Inflammatory macrophage treated with lipopolysaccharide for 4 hours (primary cell): ENCODE measurements around the gene KCNE4.
A peak's percentile ranks its signal among the peaks of the same experiment; 100 is the strongest.

Experiments
- DNase-seq: peaks from one replicate; pipeline ENCODE4 v3.0.0-alpha.2; 2020

Gene KCNE4

GRCh38 chr2:223041527-223042109, 10.4 kb upstream of the KCNE4 start:
- peak; percentile 58 for DNase-seq

DNA sequence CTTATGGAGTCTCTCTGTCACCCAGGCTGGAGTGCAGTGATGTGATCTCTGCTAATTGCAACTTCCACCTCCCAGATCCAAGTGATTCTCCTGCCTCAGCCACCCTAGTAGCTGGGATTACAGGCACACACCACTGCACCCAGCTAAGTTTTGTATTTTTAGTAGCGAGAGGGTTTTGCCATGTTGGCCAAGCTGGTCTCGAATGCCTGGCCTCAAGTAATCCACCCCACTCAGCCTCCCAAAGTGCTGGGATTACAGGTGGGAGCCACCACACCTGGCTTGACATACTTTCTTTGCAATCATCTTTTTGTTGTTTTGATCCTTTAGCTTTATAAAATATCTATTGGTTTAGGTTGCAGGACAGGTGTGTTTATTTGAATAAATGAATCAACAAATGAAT, 9.7 kb upstream of the KCNE4 start:
- no peak for DNase-seq

DNA sequence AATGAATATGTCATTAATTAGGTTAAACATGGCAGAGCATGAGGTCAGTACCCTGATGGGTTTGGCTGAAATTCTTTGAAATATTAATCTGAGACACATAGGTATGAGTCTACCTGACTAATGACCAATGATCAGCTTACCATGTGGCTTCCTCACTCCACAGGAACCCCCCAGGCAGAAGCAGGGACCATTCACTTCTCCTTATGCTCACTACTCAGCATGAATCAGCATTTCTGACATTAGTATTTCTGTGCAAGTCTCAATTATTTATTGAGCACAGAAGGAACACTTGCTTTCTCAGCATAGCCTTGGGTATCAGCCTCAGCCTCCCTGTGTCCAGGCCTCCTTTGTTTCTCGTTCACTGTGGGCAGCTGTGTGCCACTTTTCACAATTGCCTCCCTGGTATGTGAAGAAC, 9.3 kb upstream of the KCNE4 start:
- DNase-seq: peak; percentile 32

- DNase-seq: peak; percentile 42
Observed at GRCh38 chr2:223043164-223043941, 8.6 kb upstream of the KCNE4 start.

GRCh38 chr2:223044092-223044836, 7.7 kb upstream of the KCNE4 start:
- no peak for DNase-seq

DNA sequence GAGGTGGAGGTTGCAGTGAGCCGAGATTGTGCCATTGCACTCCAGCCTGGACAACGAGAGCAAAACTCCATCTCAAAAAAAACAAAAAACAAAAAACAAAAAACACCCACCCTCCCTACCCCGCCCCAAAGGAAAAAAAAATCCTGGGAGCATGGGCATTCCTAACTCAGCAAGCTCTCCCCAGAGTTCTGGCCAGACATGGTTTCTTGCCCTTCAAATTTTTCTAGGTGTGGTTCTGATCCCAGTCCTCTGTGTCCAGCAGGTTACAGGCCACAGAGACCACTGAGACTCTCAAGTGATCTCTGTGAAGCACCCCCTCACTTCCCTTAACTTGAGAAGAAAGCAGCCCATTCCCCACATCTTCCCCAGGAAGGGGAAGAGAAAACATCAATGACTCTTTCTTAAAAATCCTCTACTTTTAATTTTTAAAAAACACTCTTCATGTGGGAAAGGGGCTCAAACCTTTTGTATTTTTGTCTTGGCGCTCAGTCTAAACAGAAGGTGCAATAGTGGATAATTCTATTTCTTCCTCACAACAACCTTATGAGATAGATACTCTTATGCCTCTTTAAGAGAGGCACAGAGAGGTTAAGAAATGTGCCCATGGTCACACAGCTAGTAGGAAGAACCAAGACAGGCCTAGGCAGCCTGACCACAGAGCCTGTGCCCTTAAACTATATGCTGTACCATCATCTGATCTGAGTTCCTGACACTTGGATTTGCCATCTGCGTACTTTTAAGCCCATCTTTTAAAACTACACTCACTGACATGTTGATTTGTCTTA, 6.9 kb upstream of the KCNE4 start:
- no peak for DNase-seq

DNA sequence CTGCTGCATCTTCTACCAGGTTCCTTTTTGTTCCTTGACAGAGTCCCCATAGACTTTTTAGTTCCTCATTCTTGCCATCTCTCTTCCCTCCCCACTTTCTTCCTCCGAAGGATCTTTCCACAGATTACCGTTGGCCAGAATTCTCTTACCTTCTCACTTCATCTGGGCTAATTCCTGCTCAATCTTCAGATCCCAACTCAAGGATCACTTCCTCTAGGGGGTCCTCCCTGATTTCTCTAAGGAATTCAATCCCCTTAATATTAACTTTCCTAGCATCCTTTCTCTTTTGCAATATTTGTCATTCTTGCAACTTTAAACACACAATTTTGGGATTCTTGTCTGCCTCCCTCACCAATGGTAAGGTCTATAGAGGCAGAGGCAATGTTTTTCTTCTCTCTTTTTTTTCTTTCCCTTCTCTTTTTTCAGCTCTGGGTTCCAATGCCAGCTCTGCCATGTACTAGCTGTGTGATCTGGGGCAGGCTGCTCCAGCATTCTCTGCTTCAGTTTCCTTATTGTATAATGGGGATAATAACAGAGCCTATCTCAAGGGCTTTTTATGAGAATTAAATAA, 5.4 kb upstream of the KCNE4 start:
- DNase-seq: no peak

DNA sequence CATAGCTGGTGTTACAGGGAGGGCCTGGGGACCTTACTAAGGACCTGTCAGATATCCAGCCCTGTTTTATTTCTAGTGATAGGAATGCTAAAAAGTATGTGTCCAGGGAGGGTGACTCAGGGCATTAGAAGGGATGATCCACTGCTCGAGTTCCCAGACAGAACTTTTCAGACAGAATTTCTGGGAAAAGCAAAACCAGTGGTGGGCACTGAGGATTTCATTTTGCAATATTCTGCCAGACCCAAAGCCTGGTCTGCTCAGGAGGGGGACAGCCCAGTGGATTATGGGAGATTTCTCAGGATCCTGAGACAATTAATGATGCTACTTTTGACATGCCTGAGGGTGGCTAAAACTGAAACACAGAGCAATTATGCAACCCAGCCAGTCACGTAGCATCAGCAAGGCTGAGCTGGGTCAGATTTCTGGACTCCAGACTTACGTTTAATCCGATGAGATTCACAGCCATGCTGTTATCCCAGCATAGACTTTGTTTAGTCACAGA, 4.7 kb upstream of the KCNE4 start:
- DNase-seq: no peak

DNA sequence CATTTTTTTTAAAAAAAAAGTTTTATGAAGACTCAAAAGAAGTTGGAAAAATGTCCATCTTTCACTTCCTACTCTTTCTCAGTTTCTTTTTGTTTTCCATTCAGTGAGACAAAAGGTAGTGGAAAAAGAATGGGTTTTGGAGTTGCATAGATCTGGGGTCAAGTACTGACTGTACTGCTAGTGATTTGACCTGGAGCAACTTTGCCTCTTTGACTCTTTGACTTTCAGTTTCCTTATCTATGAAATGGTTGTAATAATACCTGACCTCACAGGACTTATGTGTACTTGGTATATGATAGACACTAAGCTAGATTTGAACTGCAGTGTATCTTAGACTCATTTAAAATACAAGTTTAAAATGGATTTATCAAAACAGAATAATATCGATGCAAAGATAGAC, 3.5 kb upstream of the KCNE4 start:
- DNase-seq: no peak

DNA sequence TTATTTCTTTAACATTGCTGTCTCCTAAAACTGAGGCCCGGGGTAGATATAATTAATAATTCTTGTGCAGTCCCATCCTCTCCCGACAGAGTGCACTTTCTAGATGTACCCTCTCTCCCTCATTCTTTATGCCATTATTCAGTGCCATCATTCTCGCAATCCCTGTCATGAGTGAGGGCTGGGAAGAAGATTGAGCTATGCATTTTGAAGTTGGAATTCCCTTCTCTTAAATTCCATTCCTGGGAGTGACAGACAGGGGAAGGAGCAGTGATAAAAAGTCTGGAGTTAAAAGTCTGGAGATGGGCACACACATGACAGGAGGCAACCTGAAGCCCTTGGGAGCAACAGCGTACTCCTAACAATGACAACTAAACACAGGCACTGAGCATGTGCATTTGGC, 2.6 kb upstream of the KCNE4 start:
- no peak for DNase-seq

GRCh38 chr2:223050188-223050587, 1.8 kb upstream of the KCNE4 start:
- DNase-seq: no peak

DNA sequence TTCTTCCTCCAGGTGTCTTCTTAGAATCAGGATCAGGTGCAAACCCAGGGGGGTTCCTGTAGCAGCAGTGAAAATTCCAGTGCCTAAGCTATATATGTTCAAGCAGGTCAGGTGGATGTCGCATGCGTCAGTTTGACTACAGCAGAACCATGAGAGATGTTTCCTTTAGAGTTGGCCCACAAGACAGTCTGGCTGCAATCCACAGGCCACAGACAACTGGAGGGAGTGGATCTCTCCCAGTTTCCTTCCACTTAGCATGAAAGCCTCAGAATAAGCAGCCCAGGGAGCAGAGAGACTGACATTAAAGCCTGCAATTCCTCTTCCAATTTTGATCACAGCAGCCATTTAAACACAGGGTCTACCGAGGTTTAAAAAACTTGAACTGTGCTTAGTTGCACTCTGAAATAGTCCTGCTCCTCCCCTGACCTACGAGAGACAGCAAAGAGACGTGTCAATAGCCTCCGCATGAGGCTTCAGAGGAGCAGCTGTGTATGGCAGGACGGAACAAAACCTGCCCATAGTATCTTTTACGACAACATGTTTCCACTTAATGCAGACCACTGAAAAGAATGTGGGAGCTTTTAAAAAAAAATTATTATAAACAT, 988 bp upstream of the KCNE4 start:
- DNase-seq: no peak

DNA sequence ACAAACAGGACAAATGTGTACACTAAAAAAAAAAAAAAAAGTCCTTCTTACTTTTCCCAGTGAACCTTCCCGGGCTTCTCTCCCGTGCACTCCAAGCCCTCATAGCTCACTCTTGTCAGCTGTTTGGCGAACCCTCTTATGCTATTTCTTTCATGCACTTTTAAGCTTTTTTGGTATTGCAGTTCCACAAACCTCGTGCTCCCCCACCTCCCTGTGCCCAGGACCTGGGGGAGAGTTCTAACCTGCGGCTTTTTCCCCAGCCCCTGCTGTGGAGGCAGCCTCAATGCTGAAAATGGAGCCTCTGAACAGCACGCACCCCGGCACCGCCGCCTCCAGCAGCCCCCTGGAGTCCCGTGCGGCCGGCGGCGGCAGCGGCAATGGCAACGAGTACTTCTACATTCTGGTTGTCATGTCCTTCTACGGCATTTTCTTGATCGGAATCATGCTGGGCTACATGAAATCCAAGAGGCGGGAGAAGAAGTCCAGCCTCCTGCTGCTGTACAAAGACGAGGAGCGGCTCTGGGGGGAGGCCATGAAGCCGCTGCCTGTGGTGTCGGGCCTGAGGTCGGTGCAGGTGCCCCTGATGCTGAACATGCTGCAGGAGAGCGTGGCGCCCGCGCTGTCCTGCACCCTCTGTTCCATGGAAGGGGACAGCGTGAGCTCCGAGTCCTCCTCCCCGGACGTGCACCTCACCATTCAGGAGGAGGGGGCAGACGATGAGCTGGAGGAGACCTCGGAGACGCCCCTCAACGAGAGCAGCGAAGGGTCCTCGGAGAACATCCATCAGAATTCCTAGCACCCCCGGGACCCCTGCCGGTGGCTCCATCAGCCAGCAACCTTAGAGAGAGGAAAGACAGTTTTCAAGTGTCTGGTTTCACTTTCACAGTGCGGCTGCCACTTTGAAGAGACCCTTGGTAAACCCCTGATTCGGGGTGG, 826 bp downstream of the KCNE4 start:
- no peak for DNase-seq

GRCh38 chr2:223053484-223054192, 1.6 kb downstream of the KCNE4 start:
- DNase-seq: no peak

- no peak for DNase-seq
Observed at GRCh38 chr2:223054193-223054781, 2.3 kb downstream of the KCNE4 start.

DNA sequence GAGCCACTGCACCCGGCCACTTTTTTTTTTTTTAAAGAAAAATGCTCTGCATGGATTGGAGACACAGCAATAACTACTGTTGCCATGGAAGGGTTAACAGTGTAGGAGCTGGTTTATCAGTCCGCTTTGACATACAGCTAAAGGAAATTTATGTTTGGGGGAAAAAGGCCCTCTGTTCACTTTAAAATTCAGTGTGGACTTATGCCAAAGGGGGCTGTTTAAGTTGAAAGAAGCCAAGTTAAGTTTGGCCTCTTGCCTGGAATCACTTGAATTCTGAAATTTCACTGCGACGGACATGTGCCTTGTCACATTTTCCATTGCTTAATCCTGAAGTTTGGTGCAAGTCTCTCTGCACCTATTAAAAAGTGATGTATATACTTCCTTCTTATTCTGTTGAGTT, 3.1 kb downstream of the KCNE4 start:
- DNase-seq: no peak

GRCh38 chr2:223055836-223056235, 3.8 kb downstream of the KCNE4 start:
- no peak for DNase-seq

GRCh38 chr2:223056701-223057418, 4.9 kb downstream of the KCNE4 start:
- no peak for DNase-seq

DNA sequence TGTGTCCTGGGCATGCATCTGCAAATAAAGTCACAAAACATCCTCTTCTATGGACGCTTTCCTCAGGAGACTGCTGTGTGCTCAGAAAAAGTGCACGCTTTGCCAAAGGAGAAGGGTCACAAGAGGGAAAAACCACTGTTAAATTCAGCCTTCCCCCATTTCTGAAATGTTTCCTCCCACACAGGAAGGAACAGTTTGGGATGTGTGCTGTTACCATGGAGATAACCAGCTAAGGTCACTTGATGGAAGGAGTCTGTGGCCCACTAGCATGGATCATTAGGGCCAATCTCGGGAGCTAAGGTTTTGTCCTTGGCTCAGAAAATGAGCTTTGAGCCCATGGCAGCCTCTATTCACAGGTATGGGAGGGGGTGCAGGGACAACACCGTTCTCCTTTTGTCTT, 5.6 kb downstream of the KCNE4 start:
- DNase-seq: no peak
